GM12875 (cell line): ENCODE results near the gene CHRDL2.

Experiments used
- H3K4me3 ChIP-seq: one replicate; pipeline ENCODE4 v1.5.1; 2011; ENCODE audit warnings: low read depth, low read length, control low read depth
- CTCF ChIP-seq: IDR thresholded peaks from 2 replicates; pipeline ENCODE4 v1.5.1; 2011; ENCODE audit warnings: low read depth, mild to moderate bottlenecking, control low read depth, inconsistent platforms, low read length, moderate library complexity, borderline replicate concordance; ENCODE audit not compliant: insufficient read depth

The CHRDL2 gene

GRCh38 chr11:74734559-74734925 lies 3.3 kb upstream of the CHRDL2 start:
- no peak for TF ChIP-seq CTCF
- no peak overlapping the region for H3K4me3 ChIP-seq

GRCh38 chr11:74730571-74731260 lies 510 bp downstream of the CHRDL2 start:
- no peak for TF ChIP-seq CTCF
- no peak overlapping the region for H3K4me3 ChIP-seq

GRCh38 chr11:74729397-74729796 lies 1.8 kb downstream of the CHRDL2 start:
- no peak for TF ChIP-seq CTCF

GRCh38 chr11:74726547-74727182 lies 4.6 kb downstream of the CHRDL2 start:
- no peak overlapping the region for H3K4me3 ChIP-seq
- peak; percentile 99 for TF ChIP-seq CTCF

More at GRCh38 chr11:74729397-74729796, 1.8 kb downstream of the CHRDL2 start:
- H3K4me3 ChIP-seq, result no peak overlapping the region

GRCh38 chr11:74725701-74726100 lies 5.5 kb downstream of the CHRDL2 start:
- no peak overlapping the region for H3K4me3 ChIP-seq
- no peak for TF ChIP-seq CTCF

GRCh38 chr11:74723511-74723910 lies 7.7 kb downstream of the CHRDL2 start:
- TF ChIP-seq CTCF, result no peak

GRCh38 chr11:74721479-74721835 lies 9.8 kb downstream of the CHRDL2 start:
- no peak for TF ChIP-seq CTCF
- H3K4me3 ChIP-seq, result no peak overlapping the region

More at GRCh38 chr11:74723511-74723910, 7.7 kb downstream of the CHRDL2 start:
- H3K4me3 ChIP-seq, result no peak overlapping the region
